Panc1 (cell line): Measurements from ENCODE around the gene LMNA.

Source experiments
- CTCF ChIP-seq: fragments of 450-650 bp; IDR thresholded peaks from 2 replicates; pipeline ENCODE4 v1.5.1; 2017; ENCODE audit warnings: mild to moderate bottlenecking
- POLR2AphosphoS5 ChIP-seq: IDR thresholded peaks from 2 replicates; pipeline ENCODE4 v1.6.1; 2012; ENCODE audit warnings: mild to moderate bottlenecking, low read depth, low read length, moderate library complexity

DNA sequence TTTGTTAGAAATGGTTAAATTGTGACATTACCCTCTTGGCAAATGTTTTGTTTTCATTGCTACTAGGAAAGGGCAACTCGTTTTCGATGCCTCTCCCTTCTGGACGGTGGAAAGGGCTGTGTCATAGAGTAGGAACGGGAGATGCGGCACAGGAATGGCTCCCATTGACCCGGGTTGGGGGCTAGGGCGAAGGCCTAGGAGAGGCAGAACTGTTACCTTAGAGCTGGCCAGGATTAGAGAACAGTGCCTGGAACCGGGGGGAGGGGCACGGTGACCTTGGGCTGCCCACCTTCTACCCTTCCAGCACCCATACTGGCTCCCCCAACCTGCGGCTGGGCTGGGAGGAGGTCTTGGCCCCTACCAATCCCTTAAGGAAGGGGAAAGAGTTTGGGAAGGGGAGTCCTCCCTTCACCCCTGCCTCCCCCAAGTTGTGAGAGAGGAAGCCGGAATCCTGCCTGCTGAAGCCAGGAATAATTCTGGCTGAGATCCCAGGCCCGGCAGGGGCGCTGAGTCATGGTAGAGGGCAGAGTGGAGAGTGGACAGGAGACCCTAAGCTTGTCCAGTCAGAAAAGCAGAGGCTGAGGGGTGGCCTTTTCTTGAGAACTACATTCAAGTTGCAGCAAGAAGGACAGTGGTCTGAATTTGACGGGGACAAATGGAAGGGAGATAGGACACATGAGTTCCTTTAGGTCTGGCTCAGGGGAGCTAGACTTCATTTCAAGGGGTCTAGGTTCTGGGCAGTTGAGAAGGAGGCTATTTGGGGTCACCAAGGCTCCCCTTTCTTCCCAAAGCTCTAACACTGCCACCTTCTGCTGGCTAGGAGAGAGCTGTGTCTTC is 8.2 kb downstream of the LMNA start:
- no peak for TF ChIP-seq CTCF
- peak; percentile 58; the same call in 1 of the 2 replicates for TF ChIP-seq POLR2AphosphoS5
